Measurements from ENCODE around the gene ARIH2. TPM values are rescaled to one million over a fixed set of nuclear protein-coding genes. Genes with fewer than 3 reads are reported as not detected.

ARIH2 gene
- total RNA-seq, 1 donor from 2014 or later: 59.4 TPM

- Histone ChIP-seq H3K27me3 (no peaks in the 10 kb centered on the region), H3K27ac (peak overlapping the region; percentile 95), H3K36me3 (peaks cover 0 to 9% of the 10 kb centered on the region in 2 donors), H3K9me3 (no peaks in the 10 kb centered on the region), H3K4me3 (peak overlapping the region in 1 of 2 donors; percentile 64), H3K4me1 (peaks cover 33% of the 10 kb centered on the region)
- intact Hi-C loops (cut with DNase I): no loop called here
- TF ChIP-seq POLR2A (IDR thresholded peaks at IDR 0.05): no peak
- TF ChIP-seq CTCF (IDR thresholded peaks at IDR 0.05): no peak
- no peak for TF ChIP-seq POLR2AphosphoS5 (IDR thresholded peaks at IDR 0.05; ENCODE audit: insufficient read depth in 1 of 2, low read depth in 1 of 2)
- no peak for DNase-seq (ENCODE audit: extremely low spot score in 2 of 2)
Measured at GRCh38 chr3:48991851-48992545, 73.4 kb downstream of the ARIH2 start.

DNA sequence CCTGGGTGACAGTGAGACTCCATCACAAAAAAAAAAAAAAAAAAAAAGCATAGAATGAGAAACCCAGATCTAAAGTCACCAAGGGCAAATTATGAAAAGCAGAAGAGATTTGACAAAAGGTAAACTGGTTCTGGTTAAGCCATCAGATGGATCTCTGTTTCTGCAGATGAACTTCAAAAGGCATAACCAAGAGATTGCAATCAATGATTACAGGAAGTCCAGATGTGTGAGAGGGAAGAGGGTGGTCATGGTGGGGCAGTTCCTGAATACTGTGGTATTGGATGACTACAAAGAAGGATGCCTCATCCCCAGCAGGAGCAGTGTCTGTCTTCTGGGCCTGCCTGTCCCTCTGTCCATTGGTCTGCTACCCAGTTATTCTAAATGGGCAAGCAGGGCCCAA, 75.2 kb downstream of the ARIH2 start:
- peaks cover 29% of the 10 kb centered on the region for H3K4me1 ChIP-seq
- H3K36me3 ChIP-seq: peaks cover 0 to 9% of the 10 kb centered on the region in 2 donors
- no peak for DNase-seq (ENCODE audit: extremely low spot score in 2 of 2)
- TF ChIP-seq CTCF (IDR thresholded peaks at IDR 0.05): no peak
- no peak for TF ChIP-seq POLR2A (IDR thresholded peaks at IDR 0.05)
- TF ChIP-seq POLR2AphosphoS5 (IDR thresholded peaks at IDR 0.05; ENCODE audit: insufficient read depth in 1 of 2, low read depth in 1 of 2): no peak
- no peak overlapping the region for H3K4me3 ChIP-seq
- H3K27ac ChIP-seq: no peak overlapping the region
- H3K27me3 ChIP-seq: no peaks in the 10 kb centered on the region
- H3K9me3 ChIP-seq: no peaks in the 10 kb centered on the region
- intact Hi-C loops (cut with DNase I): no loop called here

- intact Hi-C loops (cut with DNase I): no loop called here
- H3K4me1 ChIP-seq: peaks cover 8% of the 10 kb centered on the region
Measured at GRCh38 chr3:48996640-48997039, 78.0 kb downstream of the ARIH2 start.

DNA sequence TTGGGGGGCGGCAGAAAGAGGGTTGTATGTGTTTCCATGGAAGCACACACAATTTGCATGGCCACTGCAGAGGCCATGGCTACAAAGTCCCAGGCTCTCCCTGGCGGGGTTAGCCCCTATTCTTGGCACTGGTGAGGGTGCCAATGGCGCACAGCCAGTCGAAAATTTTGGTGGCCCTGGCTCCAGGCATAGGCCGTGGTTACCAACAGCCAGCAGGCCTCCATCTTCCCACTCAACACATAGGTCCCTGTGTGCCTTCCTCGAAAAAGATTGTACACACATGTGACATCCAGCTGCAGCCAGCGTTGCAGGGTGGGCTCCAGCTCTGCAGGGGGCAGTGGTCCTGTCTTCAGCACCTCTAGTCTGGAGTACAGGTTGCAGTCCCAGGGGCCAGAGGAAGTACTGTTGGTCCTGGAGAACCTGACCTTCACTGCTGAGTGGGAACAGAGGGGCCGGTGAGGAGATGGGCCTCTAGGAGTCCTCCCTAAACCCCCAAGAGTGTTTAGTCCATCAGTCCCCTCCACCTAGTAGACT, 78.5 kb downstream of the ARIH2 start:
- DNase-seq (ENCODE audit: extremely low spot score in 2 of 2): no peak
- Histone ChIP-seq H3K9me3 (no peaks in the 10 kb centered on the region), H3K4me3 (no peak overlapping the region), H3K36me3 (peaks cover 0 to 9% of the 10 kb centered on the region in 2 donors), H3K4me1 (peaks cover 3% of the 10 kb centered on the region), H3K27me3 (no peaks in the 10 kb centered on the region), H3K27ac (no peak overlapping the region)
- intact Hi-C loops (cut with DNase I): no loop called here
- TF ChIP-seq CTCF (IDR thresholded peaks at IDR 0.05): no peak
- no peak for TF ChIP-seq POLR2AphosphoS5 (IDR thresholded peaks at IDR 0.05; ENCODE audit: insufficient read depth in 1 of 2, low read depth in 1 of 2)
- TF ChIP-seq POLR2A (IDR thresholded peaks at IDR 0.05): no peak

More at GRCh38 chr3:48996640-48997039, 78.0 kb downstream of the ARIH2 start:
- DNase-seq (ENCODE audit: extremely low spot score in 2 of 2): no peak
- no peaks in the 10 kb centered on the region for H3K9me3 ChIP-seq
- no peak overlapping the region for H3K27ac ChIP-seq
- TF ChIP-seq CTCF (IDR thresholded peaks at IDR 0.05) (no peak), POLR2AphosphoS5 (IDR thresholded peaks at IDR 0.05; ENCODE audit: insufficient read depth in 1 of 2, low read depth in 1 of 2) (no peak), POLR2A (IDR thresholded peaks at IDR 0.05) (no peak)
- H3K4me3 ChIP-seq: no peak overlapping the region
- no peaks in the 10 kb centered on the region for H3K27me3 ChIP-seq
- H3K36me3 ChIP-seq: peaks cover 0 to 9% of the 10 kb centered on the region in 2 donors
